ENCODE data around the gene WNT7B.
"Not testable (repeated sequence)": the region's sequence is repeated elsewhere in the genome, so short reads cannot be mapped to it uniquely, and the experiment has no call there.

WNT7B gene

GRCh38 chr22:46008291-46008690 is 31.3 kb upstream of the WNT7B start:
- no peak for DNase-seq

GRCh38 chr22:46007848-46008261 is 30.9 kb upstream of the WNT7B start:
- no peak for DNase-seq

- DNase-seq: peak; percentile 80 to 91 (median 88)
Measured at GRCh38 chr22:46007003-46007847, 30.3 kb upstream of the WNT7B start.

- peak; percentile 94 to 98 (median 96) for DNase-seq
Measured at GRCh38 chr22:46006379-46007002, 29.5 kb upstream of the WNT7B start.

GRCh38 chr22:46005116-46005705 is 28.2 kb upstream of the WNT7B start:
- DNase-seq: not testable (repeated sequence)

- peak in 3 of 4 experiments; percentile 30 to 56 (median 51) for DNase-seq
Measured at GRCh38 chr22:46004105-46004866, 27.3 kb upstream of the WNT7B start.

- no peak for DNase-seq
Measured at GRCh38 chr22:46003271-46004091, 26.5 kb upstream of the WNT7B start.

GRCh38 chr22:46002757-46003270 is 25.9 kb upstream of the WNT7B start:
- peak; percentile 66 to 83 (median 80) for DNase-seq

GRCh38 chr22:46001426-46002106 is 24.6 kb upstream of the WNT7B start:
- no peak for DNase-seq

GRCh38 chr22:46001046-46001425 is 24.1 kb upstream of the WNT7B start:
- peak; percentile 27 to 52 (median 50) for DNase-seq

GRCh38 chr22:46000081-46001027 is 23.4 kb upstream of the WNT7B start:
- DNase-seq: no peak

GRCh38 chr22:45999379-45999971 is 22.5 kb upstream of the WNT7B start:
- DNase-seq: no peak

- no peak for DNase-seq
Measured at GRCh38 chr22:45998638-45999378, 21.8 kb upstream of the WNT7B start.

- peak; percentile 70 to 86 (median 83) for DNase-seq
Measured at GRCh38 chr22:45997777-45998637, 21.0 kb upstream of the WNT7B start.

- peak; percentile 92 to 97 (median 96) for DNase-seq
Measured at GRCh38 chr22:45997077-45997776, 20.3 kb upstream of the WNT7B start.

GRCh38 chr22:45996241-45997076 is 19.5 kb upstream of the WNT7B start:
- peak; percentile 91 to 96 (median 95) for DNase-seq

All from suppressor macrophage (primary cell).